Astrocyte of the hippocampus (primary cell): Measurements from ENCODE around the gene PIAS1.
A peak's percentile ranks its signal among the peaks of the same experiment; 100 is the strongest.
"Not testable (repeated sequence)": the region's sequence is repeated elsewhere in the genome, so short reads cannot be mapped to it uniquely, and the experiment has no call there.

ENCODE experiments used
- DNase-seq: peaks from one replicate; pipeline ENCODE4 v3.0.0; 2011; ENCODE audit warnings: low read depth, low spot score

The PIAS1 gene

DNA sequence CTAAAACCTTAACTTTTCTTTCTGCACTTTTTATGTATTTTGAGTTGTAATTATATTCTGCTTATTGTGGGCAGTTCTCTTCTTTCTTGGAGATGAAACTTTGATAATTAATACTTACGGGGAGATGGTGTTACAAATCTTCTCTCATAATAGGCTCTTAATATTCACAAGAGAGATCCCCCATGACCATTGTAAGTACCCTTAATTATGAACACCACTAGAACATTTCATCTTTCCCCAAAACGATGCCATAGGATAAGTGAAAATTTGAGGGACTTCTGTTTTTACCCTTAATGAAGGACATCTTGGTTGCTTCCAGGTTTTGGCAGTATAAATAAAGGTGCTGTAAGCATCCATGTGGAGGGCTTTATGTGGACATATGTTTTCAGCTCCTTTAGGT is 60.7 kb downstream of the PIAS1 start:
- DNase-seq = no peak

DNA sequence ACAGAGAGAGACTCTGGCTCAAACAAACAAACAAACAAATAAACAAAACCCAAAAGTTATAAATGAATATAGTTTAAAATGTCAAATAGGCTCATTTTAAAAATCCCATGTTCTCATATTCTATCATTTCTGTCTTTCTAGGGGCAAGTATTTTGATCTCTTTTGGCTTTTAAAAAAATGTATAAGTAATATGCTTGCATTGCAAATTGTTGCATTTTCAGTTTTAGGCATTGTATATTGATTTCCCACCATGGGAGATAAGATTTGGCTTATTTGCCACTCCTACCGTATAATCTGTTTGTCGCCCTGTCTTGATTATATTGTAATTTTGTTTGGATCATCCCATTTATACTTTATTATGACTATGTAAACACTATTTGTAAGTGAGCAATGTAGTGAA is 70.6 kb downstream of the PIAS1 start:
- DNase-seq = no peak

DNA sequence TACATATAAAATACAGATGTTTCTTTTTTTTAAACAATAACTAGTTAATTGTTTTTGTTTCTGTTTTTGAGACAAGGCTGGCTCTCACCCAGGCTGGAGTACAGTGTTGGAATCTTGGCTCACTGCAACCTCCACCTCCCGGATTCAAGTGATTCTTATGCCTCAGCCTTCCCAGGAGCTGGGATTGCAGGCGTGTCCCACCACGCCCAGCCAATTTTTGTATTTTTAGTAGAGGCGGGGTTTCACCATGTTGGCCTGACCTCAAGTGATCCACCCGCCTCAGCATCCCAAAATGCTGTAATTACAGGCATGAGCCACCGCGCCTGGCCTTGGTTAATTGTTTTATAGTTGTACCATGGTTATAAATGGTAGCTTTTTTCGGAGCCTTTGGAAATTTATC is 72.3 kb downstream of the PIAS1 start:
- no peak for DNase-seq

DNA sequence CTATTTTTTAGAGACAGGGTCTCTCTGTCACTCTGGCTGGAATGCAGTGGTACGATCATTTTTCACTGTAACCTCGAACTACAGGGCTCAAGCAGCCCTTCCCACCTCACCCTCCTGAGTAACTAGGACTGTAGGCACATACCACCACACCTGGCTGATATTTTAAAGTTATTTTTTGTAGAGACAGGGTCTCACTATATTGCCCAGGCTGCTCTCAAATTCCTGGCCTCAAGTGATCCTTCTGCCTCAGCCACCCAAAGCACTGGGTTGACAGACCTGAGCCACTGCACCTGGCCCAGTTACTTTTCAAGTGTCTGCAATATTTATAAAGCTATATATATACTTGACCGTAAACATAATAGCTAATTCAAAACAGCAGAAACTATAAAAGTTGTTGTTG is 75.0 kb downstream of the PIAS1 start:
- no peak for DNase-seq

DNA sequence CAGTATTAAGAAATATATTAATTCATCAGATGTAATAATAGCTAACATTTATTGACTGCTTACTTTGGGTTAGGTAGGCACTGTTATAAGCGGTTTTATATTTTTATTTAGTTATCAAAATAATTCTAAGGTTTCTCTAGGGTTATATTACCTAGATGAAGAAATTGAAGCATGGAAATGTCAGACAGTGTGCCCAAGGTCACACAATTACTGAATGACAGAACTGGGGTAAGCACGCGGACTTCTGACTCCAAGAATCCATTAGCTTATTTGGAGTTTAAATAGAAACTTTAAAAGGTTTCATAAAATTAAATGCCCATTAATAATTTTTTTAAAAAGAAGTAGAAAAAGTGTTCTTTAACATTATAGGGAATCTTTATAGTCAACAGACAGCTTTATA is 76.7 kb downstream of the PIAS1 start:
- no peak for DNase-seq

DNA sequence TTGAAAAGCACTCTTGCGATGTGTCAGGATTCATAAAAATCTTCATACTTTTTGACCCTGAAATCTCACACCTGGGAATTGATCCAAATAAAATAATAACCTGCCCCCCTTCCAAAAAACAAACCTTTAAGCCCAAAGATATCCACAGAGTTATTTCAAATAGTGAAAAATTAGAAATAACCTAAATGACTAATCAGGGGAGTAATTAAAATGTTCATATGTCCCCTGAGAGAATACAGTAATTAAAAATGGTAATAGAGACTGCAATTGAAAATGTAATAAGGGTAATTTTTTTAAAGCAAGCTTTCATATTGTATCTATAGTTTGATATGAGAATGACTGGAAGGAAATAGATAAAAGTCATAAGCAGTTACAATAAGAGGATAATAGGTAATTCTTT is 83.0 kb downstream of the PIAS1 start:
- no peak for DNase-seq

DNA sequence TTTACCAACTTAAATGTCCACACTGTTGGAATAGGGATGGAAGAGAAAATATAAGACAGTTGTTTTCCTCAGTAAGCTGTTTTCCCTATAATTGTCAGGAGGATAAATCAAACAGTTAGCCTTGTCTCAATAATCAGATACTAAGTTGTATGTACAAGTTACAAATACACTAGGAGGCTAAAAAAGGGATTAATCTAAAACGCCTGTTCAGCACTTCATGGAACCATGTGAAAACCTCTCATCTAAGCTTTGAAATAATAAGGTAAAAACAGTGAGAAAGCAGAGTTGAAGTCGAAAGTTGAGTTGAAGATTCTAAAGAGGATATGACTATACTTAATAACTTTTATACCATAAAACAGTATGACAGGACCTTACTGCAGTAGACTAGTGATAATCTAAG is 89.0 kb downstream of the PIAS1 start:
- DNase-seq = no peak

DNA sequence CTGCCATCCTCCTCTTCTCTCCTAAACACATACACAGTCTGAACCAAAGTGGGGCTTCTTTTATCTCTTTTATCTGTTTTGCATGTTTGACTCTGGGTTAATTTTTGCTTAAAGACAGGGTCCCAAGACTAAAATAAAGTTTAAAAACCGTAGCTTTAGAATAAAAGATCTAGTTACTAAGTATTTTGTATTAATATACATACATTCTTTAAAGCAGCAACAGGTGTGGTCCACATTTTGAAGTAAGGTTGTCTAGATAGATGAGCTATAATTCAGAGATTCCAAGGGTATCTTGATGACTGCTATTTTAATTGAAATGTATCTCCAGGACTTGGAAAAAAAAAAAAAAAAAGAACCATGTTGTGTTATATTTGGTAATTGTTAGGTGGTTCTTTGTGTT is 89.7 kb downstream of the PIAS1 start:
- DNase-seq = no peak

DNA sequence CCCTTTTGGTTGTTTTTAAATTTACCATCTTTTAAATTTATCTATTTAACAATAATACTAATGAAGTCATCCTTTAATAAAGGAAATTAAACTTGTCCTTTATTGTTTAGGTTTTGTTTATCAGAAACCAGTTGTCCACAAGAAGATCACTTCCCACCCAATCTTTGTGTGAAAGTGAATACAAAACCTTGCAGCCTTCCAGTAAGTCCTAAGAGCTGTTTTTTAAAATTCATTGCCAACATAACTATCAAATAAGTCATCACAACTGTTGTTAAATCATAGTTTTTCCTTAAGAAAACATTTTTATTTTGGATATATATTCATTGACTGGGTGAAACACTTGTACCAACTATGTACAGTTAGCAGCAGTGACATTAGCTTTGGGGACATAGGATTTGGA is 91.6 kb downstream of the PIAS1 start:
- DNase-seq = no peak

DNA sequence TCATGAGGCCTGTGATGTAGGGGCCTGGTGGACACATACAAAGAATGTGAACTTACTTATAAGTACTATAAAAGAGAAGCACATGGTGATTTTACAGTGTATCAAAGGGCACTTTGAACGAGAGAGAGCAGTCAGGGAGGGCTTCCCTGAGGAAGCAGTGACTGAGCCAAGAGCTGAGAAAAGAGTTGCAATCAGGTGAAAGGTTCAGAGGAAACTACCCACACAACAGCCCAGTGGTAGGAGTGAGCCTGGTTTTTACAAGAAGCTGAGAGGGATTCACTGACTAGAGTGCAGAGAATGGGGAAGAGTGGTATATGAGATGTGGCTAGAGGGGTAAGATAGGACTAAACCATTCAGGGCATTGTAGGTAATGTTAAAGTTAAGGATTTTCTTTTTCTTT is 93.9 kb downstream of the PIAS1 start:
- no peak for DNase-seq

DNA sequence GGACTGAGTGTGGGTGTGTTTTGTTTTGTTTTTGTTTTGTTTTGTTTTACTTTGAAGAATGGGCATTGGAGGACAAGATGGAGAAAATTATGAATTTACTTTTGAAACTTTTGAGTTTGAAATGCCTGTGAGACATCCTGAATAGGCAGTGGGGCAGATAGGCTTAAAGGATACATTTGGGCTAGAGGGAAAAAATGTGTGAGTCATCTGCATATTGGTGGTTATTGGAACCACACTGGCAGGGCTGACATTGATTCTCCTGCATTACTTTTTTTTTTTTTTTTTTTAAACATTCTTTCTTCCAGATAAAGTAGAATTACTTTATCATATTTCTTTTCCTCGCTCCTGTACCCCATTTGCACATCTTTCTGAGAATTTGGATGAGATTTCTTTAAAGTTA is 94.9 kb downstream of the PIAS1 start:
- peak; percentile 70 for DNase-seq

DNA sequence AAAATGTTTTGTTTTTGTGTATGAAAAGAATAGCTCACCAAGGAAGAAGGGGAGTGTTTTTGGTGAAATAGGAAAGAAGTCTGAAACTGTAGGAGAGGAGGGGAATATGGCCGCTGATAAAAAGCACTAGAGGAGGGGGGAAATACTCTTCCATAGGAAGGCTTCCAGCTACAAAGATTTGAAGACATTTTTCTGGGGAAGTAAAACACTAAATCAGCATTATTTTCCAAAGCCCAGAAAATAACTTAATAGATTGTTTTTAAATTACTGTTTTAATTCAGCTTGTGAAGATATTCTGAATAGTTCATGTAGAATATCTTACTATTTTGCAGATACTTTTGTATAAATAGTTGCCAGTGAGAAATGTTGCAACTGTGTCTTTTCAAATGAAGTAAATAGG is 96.1 kb downstream of the PIAS1 start:
- no peak for DNase-seq

DNA sequence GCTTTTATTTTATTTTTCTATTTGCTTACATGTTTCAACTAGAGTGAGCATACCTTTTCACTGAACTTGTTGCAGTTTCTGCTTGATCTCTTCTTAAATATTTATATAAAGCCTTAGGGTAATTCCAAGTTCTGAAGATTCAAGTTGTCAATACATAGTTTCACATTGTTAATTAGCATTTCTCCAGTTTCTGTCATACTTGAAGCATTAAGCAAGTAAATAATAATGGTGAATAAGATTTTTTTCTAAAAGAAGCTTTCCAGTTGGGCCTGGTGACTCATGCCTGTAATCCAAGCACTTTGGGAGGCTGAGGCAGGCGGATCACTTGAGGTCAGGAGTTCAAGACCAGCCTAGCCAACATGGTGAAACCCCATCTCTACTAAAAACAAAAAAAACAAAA is 97.2 kb downstream of the PIAS1 start:
- DNase-seq = peak; percentile 29

DNA sequence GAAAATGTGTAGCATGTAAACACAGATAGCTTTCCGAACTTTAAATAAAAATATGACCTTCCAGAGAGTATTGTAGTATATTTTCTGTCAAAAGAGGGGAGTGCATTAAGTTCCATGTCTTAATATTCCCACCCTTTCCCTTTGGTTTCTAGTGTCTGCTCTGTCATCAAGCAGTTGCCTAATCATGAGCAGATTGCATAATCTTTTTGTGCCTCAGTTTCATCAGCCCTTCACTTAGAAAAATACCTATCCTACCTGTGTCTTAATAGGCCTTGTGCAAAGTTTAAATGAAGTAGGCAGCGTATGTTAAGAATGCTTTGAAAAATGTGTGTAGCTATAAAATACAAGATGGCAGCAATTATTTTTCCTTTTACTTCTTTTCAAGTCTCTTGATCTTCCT is 98.2 kb downstream of the PIAS1 start:
- no peak for DNase-seq

DNA sequence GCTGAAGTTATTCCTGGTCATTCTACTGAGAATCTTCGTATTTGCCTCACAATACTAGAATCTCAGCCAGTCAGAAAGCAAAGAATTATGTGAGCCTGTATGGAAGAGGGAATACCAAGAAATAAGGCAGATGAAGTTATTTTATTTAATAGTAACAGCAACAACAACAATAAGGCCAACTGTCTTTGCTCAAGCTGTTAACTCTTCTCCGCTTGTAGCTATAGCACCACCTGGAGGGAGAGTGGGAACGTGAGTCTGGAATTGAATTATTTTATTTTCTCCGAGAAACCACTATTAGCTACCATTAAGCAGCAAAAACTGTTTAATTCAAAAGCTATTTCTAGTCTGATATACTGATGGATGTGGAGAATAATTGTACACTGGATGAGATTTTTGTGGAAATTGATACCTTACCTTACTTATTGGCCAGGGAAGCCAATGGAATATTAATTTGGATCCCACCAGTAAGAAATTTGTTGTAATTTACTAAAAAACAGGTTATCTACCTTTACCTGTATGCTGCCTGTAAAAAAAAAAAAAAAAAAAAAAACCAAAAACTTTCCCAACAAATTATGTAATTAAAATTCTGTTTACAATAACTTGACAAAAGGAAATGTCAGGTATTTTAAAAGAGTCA is 100.9 kb downstream of the PIAS1 start:
- DNase-seq = peak; percentile 74

DNA sequence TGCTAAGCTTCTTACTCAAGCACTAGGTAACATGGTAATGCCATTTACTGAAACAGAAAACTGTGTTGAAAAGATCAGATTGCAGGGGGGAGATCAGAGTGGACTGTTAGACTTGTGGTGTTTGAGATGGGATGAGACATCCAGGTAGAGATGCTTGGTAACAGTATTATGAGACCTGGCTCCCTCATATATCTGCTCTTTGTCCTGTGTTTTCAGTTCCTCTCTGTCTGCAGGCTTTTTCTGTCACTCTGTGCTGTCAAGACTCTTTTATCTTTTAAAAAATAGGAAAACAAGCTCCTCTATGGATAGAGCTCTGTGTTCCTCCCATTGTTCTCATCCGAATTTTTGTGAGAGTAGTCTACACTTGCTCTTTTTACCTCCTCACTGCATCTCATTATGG is 103.0 kb downstream of the PIAS1 start:
- DNase-seq = no peak

DNA sequence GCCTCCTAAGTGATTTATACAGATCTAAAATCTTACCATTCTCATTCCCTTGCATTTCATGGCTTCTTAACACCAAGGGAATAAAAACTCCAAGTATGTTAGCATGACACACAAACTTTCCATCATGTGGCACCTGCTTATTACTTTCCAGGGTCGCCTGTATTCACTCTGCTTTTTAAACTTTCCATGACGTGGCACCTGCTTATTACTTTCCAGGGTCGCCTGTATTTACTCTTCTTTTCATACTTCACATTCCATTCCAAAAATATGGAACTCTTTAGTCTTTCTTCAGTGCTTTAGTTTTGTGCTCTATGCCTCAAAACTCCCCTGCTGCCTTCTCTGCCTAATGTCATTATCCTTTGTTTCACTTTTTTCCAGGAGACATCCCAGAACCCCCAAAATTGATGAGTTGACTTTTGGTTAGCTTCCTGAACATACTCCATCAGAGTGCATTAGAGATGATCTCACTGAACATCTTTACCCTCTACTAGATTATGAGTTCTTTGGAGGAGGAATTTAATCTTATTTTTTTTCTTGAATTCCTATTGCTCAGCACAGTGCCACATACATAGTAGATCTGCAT is 104.0 kb downstream of the PIAS1 start:
- DNase-seq = peak; percentile 7

DNA sequence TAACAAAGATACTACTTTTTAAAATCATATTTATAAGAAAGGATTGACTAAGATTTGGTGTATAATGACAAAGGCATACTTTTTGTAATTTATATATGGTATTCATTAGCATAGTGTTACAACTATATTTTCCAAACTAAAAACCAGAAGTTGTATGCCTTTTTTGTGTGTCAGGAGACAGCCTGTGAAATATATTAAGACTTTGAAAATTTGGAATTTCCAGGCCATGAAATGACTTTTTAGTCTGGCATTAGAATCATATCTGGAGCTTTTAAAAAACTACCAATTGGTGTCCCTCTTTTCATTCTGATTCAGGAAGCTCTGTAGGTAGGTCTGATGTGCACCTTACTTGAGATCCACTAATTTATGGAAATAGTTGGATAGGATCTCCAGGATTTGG is 109.1 kb downstream of the PIAS1 start:
- DNase-seq = no peak

DNA sequence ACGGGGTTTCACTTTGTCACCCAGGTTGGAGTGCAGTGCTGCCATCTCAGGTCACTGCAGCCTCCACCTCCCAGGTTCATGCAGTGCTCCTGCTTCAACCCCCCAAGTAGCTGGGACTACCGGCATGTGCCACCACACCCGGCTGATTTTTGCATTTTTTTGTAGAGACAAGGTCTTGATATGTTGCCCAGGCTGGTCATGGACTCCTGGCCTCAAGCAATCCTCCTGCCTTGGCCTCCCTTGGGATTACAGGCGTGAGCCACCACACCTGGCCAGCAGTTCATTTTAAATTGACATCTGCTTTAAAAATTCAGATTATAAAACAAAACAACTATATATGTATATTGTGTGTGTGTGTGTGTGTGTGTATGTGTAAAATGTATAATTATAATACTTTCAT is 112.7 kb downstream of the PIAS1 start:
- no peak for DNase-seq

DNA sequence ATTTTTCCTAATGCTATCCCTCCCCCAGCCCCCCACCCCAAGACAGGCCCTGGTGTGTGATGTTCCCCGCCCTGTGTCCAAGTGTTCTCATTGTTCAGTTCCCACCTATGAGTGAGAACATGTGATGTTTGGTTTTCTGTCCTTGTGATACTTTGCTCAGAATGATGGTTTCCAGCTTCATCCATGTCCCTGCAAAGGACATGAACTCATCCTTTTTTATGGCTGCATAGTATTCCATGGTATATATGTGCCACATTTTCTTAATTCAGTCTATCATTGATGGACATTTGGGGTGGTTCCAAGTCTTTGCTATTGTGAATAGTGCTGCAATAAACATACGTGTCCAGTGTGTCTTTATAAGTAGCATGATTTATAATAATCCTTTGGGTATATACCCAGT is 117.9 kb downstream of the PIAS1 start:
- DNase-seq = not testable (repeated sequence)

DNA sequence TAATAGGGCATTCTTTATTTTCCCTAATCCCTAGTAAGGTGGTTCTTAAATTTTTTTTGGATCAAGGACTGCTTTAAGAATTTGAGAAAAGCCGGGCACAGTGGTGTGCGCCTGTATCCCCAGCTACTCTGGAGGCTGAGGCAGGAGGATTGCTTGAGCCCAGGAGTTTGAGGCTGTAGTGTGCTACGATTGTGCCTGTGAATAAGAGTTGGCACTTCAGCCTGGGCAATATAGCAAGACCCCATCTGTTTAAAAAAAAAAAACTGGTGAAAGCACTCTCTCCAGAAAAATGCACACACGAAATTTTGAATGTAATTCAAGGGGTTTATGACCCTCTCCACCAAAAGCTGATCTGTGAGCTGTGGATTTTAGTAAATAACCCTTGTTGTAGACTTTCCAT is 119.0 kb downstream of the PIAS1 start:
- DNase-seq = no peak

DNA sequence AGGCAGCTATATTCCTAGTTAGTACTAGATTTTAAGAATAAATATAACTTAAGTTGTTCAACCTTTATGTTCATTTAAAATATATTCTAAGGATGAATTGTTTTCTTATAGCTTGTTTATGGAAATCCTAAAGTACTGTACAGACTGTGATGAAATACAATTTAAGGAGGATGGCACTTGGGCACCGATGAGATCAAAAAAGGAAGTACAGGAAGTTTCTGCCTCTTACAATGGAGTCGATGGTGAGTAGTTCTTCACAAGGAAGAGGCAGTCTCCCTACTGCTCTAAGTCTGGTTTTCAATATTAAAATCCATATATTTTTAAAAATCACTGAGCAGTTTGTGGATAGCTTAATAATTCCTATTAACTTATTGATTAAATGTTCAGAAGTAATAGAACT is 121.4 kb downstream of the PIAS1 start:
- no peak for DNase-seq

DNA sequence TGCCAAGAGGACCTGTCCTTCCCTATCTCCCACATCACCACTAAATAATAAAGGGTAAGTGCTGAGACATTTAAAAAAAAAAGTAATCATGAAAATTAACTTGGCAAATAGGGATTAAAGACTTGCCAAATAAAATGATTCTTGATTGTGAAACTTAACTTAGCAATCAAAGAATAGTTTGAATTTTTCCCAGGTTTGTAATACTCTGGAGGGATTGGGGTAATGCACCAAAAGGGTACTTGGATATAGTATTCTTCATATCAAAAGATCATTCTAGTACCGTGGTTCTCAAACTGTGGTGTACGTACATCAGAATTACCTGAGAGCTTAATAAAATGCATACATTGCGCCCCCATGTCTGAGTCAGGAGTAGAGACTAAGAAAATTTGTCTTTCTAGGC is 122.5 kb downstream of the PIAS1 start:
- DNase-seq = no peak

DNA sequence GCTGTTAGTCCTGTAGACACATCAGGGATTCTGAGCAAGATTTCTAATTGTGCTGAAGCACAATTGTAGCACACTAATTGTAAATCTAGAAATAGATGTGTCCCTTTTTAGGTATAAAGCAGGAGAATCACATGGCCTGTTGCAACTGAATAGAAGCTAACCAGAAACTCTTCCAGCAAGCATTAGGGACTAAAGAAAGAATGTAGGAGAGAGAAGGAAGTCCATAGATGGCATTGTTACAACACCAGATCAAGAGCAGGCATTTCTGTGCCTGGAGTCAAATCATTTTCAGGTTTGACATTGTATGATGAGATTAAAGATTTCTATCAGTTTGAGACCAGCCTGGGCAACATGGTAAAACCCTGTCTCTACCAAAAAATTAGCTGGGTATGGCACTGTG is 123.6 kb downstream of the PIAS1 start:
- peak; percentile 41 for DNase-seq
